AG04450 (cell line): ENCODE results near the gene ITGBL1. TPM values are rescaled to one million over a fixed set of nuclear protein-coding genes. Genes with fewer than 3 reads are reported as not detected.

Experiments
- CTCF ChIA-PET: fragments of 300-600, 350-600 bp; formaldehyde crosslinking; extraction: SDS; loops from one replicate; lab custom pipeline; 2022; ENCODE audit warnings: antibody characterized with exemption, inconsistent platforms; lab: Charles Lee
- POLR2A ChIA-PET: fragments of 350-600 bp; formaldehyde crosslinking; extraction: SDS; loops from one replicate; lab custom pipeline; 2021; ENCODE audit warnings: antibody characterized with exemption, inconsistent platforms; lab: Yijun Ruan, JAX
- DNase-seq: peaks from one replicate; pipeline ENCODE4 v3.0.0-alpha.2; 2011; ENCODE audit warnings: low read depth, low spot score
- H3K27ac ChIP-seq: one replicate; pipeline ENCODE4 v1.5.1; 2012; ENCODE audit warnings: low read depth, low read length, control low read depth
- H3K27me3 ChIP-seq: one replicate; pipeline ENCODE4 v1.6.0; 2012; ENCODE audit warnings: low read length; ENCODE audit not compliant: control insufficient read depth, insufficient read depth
- H3K4me3 ChIP-seq: 2 replicates; pipeline ENCODE4 v1.5.1; 2011; ENCODE audit warnings: mild to moderate bottlenecking, low read depth, low read length, control low read depth
- H3K9me3 ChIP-seq: 2 replicates; pipeline ENCODE4 v1.5.1; 2012; ENCODE audit warnings: low read length; ENCODE audit not compliant: control insufficient read depth, insufficient read depth
- polyA plus RNA-seq: library from polyadenylated mRNA; depleted of rRNA; stranded (reverse); fragments of >200 nt; gene quantifications from 2 replicates; pipeline ENCODE4 v1.2.3, GENCODE V29; 2011
- TF ChIP-seq, protein P1 (sequence below): IDR thresholded peaks from 2 replicates; pipeline ENCODE4 v1.5.1; 2011; ENCODE audit warnings: low read depth, low read length, control low read depth, inconsistent platforms

ITGBL1 gene
- polyA plus RNA-seq, 1 experiment: 17.1 TPM

DNA sequence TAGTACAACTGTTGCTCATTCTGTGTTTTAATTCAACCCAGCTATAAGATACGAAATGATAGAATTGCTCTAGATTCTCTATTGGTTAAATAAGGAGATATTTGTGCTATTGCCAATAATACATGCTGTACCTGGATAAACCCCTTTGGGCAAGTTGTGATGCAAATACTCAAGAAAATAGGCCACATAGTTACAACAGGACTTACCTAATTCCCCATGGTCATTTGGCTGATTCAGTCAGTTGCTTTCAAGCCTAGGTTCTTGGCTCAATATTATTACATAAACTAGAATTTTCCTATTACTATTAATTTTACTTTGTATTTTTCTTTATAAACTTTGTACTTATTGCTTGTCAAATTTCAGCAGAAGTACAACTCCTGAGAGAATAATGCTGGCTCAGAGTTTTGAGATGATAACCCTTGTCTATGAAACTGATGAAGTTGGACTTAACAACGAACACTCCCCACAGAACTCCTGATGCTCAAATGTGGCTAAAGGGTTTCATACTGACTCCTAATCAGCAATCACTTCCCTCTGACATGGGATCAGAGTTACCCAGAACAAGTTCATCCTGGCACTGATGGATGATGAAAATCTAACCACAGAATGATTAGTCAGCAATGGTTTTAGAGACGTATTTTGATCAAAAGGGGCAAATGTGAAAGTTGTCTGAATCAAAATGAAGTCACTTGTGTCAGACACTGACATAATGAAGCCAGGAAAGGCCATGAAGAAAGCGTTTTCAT, 221.1 kb downstream of the ITGBL1 start:
- no peak for DNase-seq
- POLR2A ChIA-PET: no interaction called here
- Histone ChIP-seq H3K27ac (no peak overlapping the region), H3K4me3 (no peak overlapping the region), H3K27me3 (no peaks in the 10 kb centered on the region), H3K9me3 (no peaks in the 10 kb centered on the region)
- TF ChIP-seq, protein P1, sequence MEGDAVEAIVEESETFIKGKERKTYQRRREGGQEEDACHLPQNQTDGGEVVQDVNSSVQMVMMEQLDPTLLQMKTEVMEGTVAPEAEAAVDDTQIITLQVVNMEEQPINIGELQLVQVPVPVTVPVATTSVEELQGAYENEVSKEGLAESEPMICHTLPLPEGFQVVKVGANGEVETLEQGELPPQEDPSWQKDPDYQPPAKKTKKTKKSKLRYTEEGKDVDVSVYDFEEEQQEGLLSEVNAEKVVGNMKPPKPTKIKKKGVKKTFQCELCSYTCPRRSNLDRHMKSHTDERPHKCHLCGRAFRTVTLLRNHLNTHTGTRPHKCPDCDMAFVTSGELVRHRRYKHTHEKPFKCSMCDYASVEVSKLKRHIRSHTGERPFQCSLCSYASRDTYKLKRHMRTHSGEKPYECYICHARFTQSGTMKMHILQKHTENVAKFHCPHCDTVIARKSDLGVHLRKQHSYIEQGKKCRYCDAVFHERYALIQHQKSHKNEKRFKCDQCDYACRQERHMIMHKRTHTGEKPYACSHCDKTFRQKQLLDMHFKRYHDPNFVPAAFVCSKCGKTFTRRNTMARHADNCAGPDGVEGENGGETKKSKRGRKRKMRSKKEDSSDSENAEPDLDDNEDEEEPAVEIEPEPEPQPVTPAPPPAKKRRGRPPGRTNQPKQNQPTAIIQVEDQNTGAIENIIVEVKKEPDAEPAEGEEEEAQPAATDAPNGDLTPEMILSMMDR: no peak
- CTCF ChIA-PET: no interaction called here

DNA sequence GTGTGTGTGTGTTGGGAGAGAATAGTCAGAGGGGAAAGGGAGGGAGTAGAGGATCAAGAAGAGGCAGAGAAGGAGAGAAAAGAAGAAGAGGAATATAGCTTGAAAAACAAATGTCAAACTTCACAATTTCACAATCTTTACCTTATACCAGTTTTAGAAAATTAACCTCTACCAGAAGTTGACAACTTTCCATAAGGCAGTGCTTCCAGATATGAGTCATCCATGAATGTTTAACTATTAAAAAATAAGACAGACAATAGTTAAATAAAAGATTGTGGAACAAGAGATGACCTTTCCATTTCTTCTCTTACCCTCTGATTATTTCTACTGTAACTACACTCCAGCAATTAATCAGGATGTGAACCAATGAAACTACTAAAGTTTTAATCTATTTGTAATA, 229.4 kb downstream of the ITGBL1 start:
- ChIA-PET CTCF (no interaction called here), POLR2A (no interaction called here)
- no peaks in the 10 kb centered on the region for H3K27me3 ChIP-seq
- TF ChIP-seq, protein P1: no peak
- no peak for DNase-seq
- no peak overlapping the region for H3K27ac ChIP-seq
- no peaks in the 10 kb centered on the region for H3K9me3 ChIP-seq
- H3K4me3 ChIP-seq: no peak overlapping the region

DNA sequence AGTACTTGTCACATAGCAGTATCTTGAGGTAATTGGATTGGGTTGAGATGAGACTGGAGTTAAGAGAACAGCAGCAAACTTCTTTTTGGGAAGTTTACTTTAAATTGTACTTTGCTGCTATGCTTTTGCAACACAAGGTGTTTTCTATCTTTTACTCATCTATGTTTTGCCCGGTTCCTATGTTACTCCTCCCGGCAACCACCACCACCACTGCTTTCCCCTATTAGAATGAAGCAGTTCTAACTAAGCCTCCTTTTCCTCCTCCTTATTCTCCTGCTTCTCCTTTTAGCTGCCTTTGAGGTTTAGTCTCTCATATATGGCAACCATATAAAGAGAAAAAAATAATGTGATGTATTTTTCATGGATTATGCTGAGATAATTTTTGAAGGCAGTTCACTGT, 233.5 kb downstream of the ITGBL1 start:
- CTCF ChIA-PET: no interaction called here
- TF ChIP-seq, protein P1: no peak
- no peak for DNase-seq
- no peaks in the 10 kb centered on the region for H3K9me3 ChIP-seq
- POLR2A ChIA-PET: no interaction called here
- H3K27me3 ChIP-seq: no peaks in the 10 kb centered on the region
- no peak overlapping the region for H3K27ac ChIP-seq
- H3K4me3 ChIP-seq: no peak overlapping the region

DNA sequence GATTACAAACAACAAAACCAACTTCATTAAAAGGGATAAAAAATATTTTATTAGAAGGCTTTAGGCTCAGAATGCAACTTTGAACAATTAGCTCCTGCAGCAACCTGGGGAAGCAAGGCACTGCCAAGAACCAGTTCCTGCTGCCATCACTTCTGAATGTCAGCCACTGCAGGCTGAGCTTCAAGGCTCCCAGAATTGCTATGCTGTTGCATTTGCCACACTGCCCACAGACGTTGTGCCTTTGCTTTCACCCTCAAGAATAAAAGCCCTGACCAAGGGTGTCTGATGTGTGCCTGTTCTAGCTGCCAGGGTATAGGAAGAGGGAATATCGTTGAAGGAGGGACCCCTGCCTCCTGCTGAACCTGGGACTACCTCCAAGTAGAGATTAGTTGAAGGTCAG, 238.4 kb downstream of the ITGBL1 start:
- ChIA-PET CTCF (no interaction called here), POLR2A (no interaction called here)
- DNase-seq: no peak
- Histone ChIP-seq H3K27ac (no peak overlapping the region), H3K27me3 (no peaks in the 10 kb centered on the region), H3K9me3 (no peaks in the 10 kb centered on the region), H3K4me3 (no peak overlapping the region)
- TF ChIP-seq, protein P1: no peak

DNA sequence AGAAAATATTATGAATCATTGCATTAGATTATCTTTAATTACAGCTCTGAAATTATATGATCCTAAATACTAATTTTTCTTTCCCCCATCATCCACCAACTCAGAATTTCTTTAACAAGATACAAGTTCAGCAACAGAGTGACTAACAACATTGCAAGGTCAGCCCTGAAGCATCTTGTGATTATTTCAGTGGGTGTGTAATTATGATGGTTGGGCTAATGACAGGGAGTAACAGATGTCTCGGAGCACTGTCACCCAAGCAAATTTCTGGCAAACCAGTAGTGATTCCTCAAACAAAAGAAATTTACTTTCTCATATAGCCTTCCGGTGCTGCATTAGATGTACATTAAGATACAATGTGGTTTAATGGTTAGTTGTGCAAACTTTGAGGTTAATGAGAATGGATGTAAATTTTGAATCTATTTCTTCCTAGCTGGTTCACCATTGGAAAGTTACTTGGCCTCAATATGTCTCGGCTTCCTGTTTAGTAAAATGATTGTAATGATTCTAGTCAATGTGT, 238.9 kb downstream of the ITGBL1 start:
- no peaks in the 10 kb centered on the region for H3K27me3 ChIP-seq
- TF ChIP-seq, protein P1: no peak
- no peak overlapping the region for H3K4me3 ChIP-seq
- H3K27ac ChIP-seq: no peak overlapping the region
- POLR2A ChIA-PET: no interaction called here
- CTCF ChIA-PET: no interaction called here
- H3K9me3 ChIP-seq: no peaks in the 10 kb centered on the region
- DNase-seq: no peak
